Ramos (cell line): ENCODE data around the gene RNASE13.
"Not testable (repeated sequence)": the region's sequence is repeated elsewhere in the genome, so short reads cannot be mapped to it uniquely, and the experiment has no call there.

Source experiments
- in situ Hi-C: fragments of 300-500 bp; cut with MboI; formaldehyde crosslinking; loops from one replicate; pipeline ENCODE4 v1.14.3; 2022; ENCODE audit warnings: low sequenced_read_pairs; ENCODE audit not compliant: unreplicated experiment

RNASE13 gene

GRCh38 chr14:20997564-20997963 lies 37.0 kb downstream of the RNASE13 start:
- in situ Hi-C loops: no loop called here

- in situ Hi-C loops: no loop called here
Measured at GRCh38 chr14:20997115-20997514, 37.5 kb downstream of the RNASE13 start.

DNA sequence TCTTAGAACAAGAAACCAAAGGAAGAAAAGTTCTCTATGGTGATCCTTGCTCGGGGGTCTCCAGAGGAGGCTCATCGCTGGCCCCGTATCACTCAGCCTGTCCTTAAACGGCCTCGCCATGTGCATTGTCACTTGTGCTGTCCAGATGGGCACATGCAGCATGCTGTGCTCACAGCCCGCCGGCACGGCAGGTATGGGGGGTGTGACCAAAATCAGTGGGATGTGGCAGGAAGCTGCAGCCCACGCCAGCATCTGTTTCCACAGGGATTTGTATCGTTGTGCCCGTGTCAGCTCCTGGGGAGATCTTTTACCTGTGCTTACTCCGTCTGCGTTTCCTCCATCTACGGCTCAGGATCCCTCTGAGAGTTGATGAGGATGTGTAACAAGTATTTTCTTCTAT lies 38.1 kb downstream of the RNASE13 start:
- in situ Hi-C loops: no loop called here

- in situ Hi-C loops: no loop called here
Measured at GRCh38 chr14:20989787-20990600, 44.6 kb downstream of the RNASE13 start, which contains the start of gene METTL17. Gene METTL17 (plus strand): TSS chr14:20989980. CDS start chr14:20990003, 23 bp downstream.

DNA sequence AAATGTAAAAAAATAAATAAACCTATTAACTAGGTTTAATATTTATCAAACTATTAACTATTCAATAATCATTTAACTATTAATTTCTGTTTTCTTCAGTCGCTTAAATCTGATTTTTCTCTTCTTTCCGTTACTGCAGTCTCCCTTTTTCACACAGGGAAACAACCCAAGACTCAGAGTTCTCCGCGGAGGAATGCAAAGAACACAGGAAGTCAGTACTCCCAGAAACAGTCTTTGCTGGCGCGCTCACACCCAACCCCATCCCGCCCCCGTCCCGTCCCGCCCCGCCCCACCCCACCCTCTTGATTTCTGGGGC lies 45.2 kb downstream of the RNASE13 start:
- in situ Hi-C loops: no loop called here

DNA sequence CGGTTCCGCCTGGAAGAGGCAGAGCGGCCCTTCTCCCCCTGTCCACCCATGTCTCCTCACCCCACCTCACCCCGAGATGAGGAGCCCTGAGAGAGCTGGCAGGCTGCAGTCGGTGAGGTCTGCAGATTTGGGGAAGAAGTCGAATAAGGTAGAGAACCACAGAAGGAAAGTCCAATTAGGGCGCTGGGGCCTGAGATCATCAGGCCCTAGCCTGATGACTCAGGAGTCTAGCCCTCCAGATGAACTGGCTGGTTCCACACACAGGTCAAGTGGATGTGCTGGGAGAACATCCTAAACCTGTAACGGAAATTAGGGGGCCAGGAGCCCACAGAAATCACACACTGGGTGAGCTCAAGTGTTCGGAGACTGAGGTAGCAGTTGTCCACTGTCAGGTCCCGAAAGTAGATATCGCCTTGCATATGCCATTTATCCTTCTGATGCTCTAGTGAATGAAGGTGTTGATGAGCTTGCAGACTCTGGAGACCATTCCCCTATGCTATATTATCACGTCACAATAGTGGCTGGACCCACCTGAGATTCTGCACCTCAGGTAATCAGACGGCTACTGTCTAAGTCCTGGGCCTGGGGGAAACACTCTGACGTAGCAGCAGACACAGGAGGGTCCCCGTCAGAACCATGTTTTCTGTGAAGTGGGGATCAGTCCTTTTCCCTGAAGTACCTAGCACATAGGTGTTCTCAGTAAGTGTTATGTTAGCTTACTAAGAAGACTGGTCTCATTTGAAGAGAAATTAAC lies 45.7 kb downstream of the RNASE13 start:
- in situ Hi-C loops: no loop called here

- in situ Hi-C loops: no loop called here
Measured at GRCh38 chr14:20986811-20987210, 47.8 kb downstream of the RNASE13 start.

GRCh38 chr14:20985650-20986049 lies 49.0 kb downstream of the RNASE13 start:
- in situ Hi-C loops: not testable (repeated sequence)
